Upper lobe of left lung (tissue), 4 donors: ENCODE results near the gene HEG1.

Experiments
- POLR2A ChIP-seq, 4 donors: fragments of 450-650 bp; IDR thresholded peaks; one replicate each; pipeline ENCODE4 v1.5.1; 2016 to 2017; ENCODE audit warnings: antibody characterized with exemption in 4 of 4, mild to moderate bottlenecking in 2 of 4
- POLR2AphosphoS5 ChIP-seq, 2 donors: sonication (generic); formaldehyde crosslinking; IDR thresholded peaks; one replicate each; pipeline ENCODE4 v1.5.1; 2017; ENCODE audit warnings: antibody characterized with exemption in 2 of 2
- TF ChIP-seq, protein P1 (sequence below), 6 experiments: fragments of 450-650 bp in 4 of 6; fragments of 200-600 bp in 2 of 6; sonication (generic) in 2 of 6; IDR thresholded peaks; one replicate each; pipeline ENCODE4 v1.5.1; 2016 to 2019; ENCODE audit warnings: antibody characterized with exemption in 6 of 6

- TF ChIP-seq, protein P1, sequence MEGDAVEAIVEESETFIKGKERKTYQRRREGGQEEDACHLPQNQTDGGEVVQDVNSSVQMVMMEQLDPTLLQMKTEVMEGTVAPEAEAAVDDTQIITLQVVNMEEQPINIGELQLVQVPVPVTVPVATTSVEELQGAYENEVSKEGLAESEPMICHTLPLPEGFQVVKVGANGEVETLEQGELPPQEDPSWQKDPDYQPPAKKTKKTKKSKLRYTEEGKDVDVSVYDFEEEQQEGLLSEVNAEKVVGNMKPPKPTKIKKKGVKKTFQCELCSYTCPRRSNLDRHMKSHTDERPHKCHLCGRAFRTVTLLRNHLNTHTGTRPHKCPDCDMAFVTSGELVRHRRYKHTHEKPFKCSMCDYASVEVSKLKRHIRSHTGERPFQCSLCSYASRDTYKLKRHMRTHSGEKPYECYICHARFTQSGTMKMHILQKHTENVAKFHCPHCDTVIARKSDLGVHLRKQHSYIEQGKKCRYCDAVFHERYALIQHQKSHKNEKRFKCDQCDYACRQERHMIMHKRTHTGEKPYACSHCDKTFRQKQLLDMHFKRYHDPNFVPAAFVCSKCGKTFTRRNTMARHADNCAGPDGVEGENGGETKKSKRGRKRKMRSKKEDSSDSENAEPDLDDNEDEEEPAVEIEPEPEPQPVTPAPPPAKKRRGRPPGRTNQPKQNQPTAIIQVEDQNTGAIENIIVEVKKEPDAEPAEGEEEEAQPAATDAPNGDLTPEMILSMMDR (IDR thresholded peaks at IDR 0.05): no peak
- no peak for TF ChIP-seq POLR2A (IDR thresholded peaks at IDR 0.05)
- no peak for TF ChIP-seq POLR2AphosphoS5 (IDR thresholded peaks at IDR 0.05)
Measured at GRCh38 chr3:124973290-124973689, 82.5 kb downstream of the HEG1 start.
